Activated naive CD4-positive, alpha-beta T cell (primary cell): ENCODE data around the gene CDK10.
"Not testable (repeated sequence)": the region's sequence is repeated elsewhere in the genome, so short reads cannot be mapped to it uniquely, and the experiment has no call there.

Experiments used
- DNase-seq, 4 experiments: peaks; one replicate each; lab custom pipeline; 2025; lab: John Stamatoyannopoulos, UW

CDK10 gene

DNA sequence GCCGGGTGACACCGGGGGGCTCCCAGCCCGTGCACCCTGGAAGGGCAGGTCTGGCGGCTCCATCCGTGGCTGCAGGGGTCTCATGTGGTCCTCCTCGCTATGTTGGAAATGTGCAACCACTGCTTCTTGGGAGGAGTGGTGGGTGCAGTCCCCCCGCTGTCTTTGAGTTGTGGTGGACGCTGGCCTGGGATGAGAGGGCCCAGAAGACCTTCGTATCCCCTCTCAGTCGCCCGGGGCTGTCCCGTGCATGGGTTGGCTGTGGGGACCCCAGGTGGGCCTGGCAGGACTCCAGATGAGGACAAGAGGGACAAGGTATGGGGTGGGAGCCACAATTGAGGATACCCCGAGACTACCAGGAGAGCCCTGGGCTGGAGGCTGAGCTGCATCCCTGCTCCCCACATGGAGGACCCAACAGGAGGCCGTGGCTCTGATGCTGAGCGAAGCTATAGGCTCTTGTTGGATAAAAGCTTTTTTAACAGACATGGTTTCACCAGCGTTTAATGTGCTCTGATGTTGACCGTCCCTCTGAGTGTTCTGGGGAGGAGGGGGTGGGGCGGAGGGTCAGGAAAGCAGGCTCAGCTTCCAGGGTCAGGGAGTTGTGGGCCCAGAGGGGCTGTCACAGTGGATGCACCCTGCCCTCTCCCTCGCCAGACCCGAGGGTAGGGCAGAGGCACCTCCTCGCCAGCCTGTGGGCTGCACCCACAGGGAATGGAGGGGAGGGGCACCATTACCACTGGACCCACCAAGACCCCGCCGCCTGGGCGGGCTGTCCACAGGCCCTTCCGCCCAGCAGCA is 9.6 kb downstream of the CDK10 start:
- DNase-seq: no peak

DNA sequence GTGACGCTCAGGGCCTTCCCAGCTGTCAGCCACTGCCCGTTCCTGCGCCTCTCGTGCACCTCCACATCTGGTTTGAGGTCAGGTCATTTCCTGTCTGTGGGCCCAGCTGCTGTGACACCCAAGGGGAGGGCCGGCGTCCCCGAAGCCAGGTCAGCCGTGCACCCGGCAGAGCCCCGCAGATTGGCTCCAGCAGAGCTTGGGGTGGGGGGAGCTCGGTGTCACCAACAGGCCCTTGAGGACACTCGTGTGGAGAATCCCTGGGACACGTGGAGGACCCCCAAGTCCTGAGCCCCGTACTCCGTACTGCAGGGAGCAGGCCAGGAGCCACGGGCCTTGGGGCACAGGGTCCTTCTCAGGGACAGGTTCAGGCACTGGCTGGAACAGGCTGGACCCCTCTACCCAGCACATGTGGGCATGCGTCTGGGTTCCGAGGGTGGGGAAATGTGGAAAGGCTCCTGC is 10.2 kb downstream of the CDK10 start:
- no peak for DNase-seq

DNA sequence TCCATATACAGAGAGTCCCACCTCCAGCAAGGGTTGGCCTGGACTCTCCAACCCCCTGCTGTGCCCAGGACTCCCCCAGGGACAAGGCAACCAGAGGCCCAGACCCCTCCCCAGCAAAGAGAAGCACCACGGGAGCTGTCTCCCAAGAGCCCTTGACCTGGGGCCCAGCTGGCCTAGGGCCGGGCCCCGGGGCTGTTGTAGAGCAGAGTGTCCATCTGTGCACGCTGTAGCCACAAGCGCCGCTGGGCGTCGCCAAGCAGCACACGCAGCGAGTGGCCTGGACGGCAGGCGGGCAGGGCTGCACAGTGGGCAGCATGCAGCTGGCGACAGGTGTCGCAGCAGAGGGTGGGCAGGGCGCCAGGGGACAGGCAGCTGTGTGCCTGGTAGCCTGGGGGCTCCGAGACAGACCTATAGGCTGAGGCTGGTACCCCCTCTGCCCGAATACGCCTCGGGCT is 10.7 kb downstream of the CDK10 start:
- DNase-seq: no peak

DNA sequence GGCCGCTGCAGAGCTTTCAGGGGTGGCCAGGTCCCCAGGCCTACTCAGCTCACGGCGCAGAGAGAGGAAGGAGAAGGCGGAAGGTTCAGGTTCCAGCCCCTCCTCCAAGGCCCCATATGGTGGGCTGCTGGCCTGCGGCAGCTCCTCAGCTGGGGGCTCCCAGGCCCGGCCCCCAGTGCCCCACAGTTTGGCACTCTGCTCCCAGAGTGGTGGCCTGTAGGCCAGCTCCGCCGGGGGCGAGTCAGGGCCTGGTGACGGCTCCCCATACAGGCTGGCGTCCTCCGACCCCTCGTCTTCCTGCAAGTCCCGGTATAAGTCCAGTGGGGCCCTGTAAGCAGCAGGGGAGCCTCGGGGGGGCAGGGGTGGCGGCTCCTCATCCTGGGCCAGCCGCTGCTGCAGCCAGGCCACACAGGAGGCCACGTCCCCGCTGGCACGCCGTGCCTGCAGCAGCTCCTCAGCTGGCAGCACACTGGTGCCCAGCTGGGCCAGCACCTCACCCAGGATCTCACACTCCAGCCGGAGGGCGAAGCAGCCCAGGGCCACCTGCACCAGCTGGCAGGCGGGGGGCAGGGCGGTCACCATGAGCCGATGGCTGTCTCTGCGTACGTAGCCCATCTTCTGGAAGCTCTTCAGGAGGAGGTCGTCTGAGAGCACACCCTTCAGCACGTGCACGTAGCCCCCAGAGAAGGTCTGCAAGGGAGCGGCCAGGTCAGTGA is 11.3 kb downstream of the CDK10 start:
- DNase-seq: no peak

DNA sequence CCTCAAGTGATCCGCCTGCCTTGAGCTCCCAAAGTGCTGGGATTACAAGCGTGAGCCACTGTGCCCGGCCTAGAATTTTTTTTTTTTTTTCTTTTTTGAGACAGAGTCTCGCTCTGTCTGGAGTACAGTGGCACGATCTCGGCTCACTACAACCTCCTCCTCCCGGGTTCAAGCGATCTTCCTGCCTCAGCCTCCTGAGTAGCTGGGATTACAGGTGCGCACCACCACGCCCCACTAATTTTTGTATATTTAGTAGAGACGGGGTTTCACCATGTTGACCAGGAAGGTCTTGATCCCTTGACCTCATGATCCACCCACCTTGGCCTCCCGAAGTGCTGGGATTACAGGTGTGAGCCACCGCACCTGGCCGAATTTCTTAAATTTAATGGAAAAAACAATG is 12.2 kb downstream of the CDK10 start:
- not testable (repeated sequence) for DNase-seq

DNA sequence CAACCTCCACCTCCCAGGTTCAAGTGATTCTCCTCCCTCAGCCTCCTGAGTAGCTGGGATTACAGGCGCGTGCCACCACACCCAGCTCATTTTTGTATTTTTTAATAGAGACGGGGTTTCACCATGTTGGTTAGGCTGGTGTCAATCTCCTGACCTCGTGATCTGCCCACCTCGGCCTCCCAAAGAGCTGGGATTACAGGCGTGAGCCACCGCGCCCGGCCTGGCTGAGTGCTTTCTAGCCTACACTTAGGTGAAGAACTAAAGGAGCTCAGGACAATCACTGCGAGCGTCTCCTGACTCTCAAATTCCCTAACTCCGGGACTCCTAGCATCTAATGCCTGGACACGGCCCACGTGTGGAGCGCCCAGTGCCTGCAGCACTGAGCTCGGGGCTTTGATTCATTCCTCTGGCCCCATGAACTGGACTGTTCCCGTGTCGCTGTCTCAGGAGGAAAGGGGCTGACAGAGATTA is 13.2 kb downstream of the CDK10 start:
- not testable (repeated sequence) for DNase-seq

DNA sequence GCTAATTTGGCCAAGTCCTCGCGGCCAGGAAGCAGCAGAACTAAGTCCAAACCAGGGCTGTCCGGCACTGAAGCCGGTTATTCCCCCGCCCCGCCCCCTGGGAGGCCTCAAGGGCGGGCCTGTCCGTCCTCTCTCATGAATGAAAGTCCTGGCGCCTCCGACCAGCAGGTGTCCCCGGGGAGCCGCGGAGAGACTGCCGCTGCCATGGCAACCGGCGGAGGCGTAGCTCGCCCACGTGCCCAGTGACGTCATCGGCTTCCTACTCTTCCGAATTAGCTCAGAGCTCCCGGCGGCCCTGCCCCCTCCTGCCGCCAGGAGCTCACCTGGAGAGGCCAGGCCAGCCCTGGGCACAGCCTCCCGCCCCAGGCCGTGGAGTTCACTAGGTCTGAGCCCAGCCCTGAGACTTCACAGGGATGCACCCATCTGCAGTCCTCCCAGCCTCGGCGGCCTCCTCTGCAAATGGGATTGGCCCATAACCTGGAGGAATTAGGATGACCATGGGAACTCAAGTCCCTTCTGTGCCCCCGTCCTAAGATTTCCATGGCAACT is 13.7 kb downstream of the CDK10 start:
- DNase-seq: peak; percentile 87 to 94 (median 91)

DNA sequence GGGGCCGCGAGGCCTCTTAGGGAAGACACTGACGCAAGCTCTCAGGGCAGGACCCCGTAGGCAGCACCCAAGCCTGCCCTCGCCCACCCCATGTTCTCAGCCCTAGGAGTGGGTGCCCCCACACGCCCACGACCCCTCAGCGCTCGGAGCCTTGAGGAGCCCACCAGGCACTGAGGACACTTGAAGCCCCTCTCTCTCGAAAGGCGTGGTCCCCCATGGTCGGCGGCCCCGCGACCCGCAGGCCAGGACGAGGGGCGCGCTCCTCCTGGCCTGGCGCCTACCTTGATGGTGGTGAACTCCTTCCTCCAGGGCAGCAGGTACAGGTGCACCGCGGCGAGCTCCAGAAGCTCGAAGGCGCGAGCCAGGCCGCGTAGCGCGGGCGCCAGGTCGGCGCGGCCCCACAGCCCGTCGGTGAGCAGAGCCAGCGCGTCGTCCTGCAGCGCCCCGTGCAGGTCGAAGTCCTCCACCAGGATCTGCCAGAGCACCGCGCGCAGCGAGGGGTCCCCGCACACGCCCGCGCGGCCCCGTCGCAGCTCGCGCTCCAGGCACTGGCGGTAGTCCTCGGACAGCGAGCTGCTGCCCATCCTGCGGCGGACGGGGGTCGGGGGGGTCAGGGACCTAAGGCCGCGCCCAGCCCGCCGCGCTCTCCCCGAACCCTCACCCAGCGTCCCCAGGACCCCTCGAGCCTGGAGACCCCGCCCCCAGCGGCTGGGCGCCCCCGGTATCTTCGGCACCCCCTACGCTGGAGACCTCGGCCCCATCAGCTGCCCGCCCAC is 14.3 kb downstream of the CDK10 start:
- peak in 2 of 4 experiments; percentile 29 to 47 for DNase-seq

DNA sequence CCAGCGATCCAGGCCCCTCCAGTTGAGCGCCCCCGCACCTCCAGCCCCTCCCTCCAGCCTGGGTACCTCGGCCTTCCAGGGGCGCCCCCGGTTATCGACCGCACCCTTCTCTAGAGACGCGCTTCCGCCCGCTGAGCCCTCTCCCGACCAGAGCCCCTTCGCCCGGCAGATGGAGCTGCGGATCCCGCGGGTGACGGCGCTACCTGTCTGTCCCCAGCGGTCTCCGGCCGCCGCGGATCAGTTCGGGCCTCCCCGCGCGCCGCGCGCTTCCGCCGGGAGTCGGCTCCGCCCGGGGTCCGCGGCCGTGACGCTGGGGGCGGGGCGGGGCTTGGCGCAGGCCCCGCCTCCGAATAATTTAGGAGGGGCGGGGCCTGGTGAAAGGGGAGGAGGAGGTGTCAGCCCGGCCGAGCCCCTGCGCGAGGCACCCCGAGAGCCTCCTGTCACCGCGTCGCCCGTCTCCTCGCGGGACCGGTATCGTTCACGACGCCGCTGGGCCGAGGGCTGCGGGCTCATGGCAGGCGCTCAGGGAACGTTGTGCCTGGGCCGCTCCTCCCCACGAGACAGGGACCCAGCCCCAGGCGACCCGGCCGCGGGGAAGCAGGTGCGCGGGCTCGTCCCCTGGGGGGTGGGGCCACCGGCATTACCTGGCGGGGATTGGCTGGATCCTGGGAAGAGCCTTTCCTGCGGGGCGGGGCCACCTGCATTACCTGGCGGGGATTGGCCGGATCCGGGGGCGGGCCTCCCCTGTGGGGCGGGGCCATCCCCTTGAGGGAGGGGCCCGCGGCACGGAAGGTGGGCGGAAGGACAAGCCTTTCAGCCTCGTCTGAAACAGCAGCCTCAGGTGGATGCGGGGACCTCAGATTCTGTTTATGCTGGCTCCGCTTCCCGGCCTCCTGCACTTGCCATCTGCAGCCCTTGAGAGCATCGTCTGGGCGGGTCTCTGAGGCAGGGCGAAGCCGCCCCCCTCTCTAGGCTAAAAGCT is 15.2 kb downstream of the CDK10 start, which contains the start of gene SPATA2L:
Gene SPATA2L, minus strand, starts transcription at position 281 of the 982 bp plus-strand sequence. CDS start 473 bp downstream, outside the sequence.
- peak; percentile 92 to 99 (median 97) for DNase-seq

DNA sequence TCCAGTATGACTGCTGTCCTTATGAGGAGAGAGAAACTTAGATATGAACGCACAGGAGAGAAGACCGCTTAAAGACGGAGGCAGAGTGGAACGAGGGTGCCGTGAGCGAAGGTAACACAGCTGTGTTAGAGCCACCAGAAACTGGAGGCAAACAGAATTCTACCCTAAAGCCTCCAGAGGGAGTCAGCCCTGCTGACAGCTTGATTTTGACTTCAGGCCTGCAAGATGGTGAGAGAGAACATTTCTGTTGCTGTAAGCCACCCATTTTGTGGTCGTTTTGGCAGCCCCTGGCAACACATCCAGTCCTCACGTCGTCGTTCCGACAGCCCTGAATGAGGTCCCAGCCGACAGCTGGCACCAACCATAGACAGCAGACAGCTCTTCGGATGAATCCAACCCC is 17.8 kb downstream of the CDK10 start:
- no peak for DNase-seq

DNA sequence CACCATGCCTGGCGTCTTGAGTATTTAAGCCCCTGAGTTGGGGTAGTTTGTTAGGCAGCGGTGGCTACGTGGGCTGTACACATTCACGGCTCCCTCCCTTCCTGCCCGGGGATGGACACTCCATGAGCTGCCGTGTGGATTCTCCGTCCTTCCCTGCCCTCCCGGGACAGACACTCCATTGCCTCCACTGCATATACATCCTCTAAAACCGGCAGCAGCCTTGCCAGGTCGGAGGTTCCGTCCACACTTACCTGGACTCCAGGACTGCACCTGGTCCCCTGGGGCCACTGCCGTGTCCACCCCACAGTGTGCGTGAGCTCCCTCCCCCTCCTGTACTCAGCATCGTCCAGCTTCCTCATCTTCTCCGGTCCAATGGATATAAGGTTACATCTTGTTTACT is 18.5 kb downstream of the CDK10 start:
- no peak for DNase-seq

DNA sequence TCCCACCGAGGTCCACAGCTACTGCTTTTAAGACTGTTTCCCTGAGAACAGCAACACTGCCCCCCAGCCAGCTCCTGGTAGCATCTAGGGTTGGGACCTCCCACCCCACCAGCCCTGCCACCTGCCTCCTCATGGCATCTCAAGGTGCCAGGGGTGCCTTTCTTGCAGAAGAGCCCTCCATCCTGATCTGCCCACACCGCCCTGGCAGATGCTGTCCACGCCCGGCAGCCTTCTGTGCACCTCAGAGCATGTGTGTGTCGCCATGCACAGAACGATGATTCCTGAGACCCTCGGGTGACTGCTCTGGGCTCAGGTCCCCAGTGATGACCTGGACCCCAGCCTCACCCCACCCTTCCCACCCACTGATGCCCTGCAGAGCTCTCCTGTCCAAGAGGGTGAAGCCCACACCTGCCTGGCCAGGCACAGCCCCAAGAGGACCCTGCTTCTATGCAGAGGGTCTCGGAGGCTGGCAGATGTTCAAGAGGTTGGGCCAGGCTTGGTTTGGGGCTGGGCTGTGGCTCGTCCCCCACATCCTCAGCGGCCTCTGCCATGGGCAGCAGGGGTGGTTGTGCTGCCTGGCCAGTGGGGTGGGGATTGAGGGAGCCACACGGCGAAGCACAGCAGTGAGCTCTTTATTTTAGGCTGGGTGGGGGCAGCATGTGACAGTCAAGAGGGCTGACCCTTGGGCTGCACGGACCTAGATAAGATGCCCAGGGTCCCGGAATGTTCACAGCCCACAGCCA is 20.2 kb downstream of the CDK10 start:
- DNase-seq: no peak

DNA sequence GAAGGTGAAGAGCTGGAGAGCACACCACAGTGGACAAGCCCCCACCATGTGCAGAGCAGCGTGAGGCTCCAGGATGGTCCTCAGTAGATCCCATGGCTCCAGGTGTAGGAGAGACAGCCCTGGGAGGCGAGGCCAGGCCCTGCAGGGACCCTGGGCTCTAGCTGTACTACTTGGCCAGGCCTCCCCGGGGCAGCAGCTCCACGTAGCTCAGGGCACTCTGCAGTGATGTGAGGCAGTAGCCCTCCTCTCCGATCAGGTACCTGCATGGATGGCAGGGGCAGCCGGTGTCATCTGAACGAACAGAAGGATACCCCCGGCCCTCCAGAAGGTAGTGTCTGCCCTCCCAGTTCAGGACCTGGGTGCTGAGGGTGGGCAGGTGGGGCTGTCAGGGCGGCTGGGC is 21.2 kb downstream of the CDK10 start:
- no peak for DNase-seq

DNA sequence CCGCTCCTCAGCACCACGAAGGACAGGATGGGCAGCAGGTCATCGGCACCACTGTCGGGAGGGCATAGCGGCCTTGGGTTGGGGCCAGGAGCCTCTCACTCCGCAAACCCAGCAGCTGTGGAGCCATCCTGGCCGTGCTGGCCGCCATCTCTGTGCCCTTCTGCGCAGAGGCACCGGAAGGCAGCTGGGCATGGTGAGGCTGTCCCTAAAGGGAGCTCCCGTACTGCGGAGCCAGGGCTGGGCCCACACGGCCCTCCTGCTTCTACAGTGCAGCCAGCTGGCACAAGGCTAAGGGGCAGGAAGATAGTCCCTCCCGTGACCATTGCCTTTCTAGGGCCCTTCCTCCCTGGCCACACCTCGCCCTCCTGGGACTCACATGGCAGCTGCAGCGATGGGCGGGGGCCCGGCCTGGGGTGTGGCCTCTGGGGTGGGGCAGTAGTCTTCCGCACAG is 22.0 kb downstream of the CDK10 start:
- no peak for DNase-seq

DNA sequence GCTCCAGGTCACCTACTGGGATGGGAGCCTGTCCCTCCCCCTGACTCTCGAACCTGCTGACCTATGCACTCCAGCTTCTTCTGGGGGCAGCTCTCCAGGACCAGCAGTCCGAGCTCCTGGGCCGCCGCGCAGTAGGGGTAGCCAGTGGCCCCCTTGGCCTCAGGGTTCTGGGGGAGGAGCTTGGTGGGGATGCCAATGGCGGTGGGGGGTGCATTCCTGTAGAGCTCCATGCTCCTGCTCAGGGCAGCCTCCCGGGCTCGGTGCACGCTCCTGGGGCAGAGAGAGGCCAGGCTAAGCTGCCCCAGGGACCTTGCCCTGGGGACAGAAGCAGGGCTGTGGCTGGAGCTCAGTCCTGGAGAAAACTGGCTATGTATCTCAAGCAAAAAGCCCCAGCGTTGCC is 22.7 kb downstream of the CDK10 start:
- DNase-seq: no peak

DNA sequence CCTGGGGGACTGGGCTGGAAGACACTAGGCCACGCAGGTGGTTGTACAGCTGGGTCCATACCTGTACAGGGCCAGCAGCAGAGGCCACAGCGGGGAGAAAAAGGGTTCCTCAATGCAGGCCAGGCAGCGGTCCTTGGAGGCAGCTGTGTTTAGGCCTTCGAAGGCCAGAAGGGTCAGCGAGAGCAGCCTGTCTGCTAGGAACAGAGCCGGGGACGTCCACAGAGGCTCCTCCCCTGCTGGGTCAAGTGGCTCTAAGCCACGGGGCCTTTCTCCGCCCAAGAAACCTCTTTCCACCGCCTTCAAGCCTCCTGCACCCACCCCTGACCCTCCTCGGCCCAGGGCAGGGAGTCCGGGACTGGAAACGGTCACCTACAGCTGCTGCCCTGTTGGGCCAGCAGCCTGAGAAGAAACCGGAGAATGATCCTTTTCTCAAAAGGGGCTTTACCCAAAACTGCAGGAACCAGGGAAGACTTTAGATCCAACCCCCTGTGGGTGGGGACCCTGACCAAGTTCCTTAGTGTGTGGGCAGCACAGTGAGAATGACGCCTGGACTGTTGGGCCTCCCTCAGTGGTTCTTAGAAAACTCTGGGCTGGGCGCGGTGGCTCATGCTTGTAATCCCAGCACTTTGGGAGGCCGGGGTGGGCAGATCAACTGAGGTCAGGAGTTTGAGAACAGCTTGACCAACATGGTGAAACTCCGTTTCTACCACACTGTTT is 23.4 kb downstream of the CDK10 start:
- DNase-seq: no peak

DNA sequence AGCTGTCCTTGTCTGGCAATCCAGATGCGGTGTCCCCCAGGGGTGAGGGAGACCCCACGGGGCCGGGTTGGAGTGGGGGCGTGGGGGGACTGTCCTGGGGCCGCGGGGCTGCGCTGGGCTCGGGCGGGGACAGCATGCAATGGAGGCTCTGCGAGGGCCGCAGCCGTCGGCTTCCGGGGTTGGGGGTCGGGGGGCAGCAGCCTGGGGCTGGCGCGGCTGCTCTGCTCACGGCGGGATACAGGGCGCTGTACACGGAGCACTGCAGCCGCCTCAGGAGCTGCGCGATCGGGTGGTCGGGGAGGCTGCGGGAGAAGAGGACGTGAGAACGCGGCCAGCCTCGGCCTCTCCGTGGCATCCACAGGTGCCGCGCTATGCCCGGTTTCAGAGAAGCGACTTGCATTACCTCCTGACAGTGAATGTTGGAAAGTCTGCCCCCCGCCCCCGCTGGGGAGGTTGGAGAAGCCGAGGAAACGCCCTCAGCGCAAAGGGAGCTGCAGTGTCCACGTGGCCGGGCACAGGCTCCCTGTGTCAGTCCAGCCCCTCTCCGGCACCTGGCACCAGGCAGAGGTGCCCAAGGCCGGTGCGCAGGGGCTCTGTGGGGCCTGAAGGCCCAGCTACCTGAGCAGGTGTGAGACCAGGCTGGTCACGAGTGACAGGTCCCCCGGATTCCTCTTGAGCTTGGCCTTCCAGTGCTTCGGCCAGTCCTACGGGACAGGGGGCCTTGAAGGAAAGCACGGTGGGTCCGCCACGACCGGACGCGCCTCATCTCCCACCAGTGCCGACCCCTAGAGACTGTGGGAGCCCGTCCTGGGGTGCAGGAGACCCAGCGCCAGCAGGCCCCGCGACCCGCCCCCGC is 24.4 kb downstream of the CDK10 start:
- no peak for DNase-seq

DNA sequence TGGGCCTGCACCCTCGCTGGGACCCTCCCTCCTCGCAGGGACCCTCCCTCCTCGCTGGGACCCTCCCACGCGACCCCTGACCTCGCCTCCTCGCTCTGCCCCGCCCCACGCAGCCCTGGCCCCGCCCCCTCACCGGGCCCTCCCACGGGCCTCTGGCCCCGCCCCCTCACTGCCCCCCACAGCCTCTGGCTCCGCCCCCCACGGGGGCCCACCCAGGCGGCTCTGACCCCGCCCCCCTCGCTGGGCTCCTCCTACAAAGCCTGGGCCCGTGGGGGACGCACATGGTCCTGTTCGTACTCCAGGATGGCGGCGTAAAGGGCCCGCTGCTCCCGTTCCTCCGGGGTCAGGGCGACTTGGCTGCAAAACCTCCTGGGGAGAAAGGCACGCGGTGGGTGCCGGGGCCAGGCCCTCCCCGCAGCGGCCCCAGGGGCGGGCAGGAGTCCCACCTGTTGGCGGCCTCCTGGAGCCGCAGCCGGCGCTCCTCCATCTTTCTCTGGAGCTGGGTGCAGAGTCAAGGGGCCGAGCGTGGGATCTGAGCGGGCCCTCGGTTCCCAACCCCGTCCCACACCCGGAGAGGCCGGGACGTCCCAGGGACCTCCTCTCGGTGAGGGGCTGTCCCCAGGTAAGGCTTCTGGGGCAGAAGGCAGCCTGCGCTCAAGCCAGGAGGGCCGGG is 25.2 kb downstream of the CDK10 start:
- DNase-seq: peak; percentile 63 to 68 (median 64)
